Skeletal muscle cell (primary cell): ENCODE measurements around the gene GRIP2.

ENCODE experiments used
- DNase-seq: peaks from one replicate; pipeline ENCODE4 v3.0.0-alpha.2; 2010; ENCODE audit warnings: low read depth
- H3K4me3 ChIP-seq: 2 replicates; pipeline ENCODE4 v1.5.1; 2011; ENCODE audit warnings: low read depth, mild to moderate bottlenecking, control low read depth, low read length, moderate library complexity

GRIP2 gene

GRCh38 chr3:14510838-14511622, 29.1 kb downstream of the GRIP2 start:
- DNase-seq: no peak
- H3K4me3 ChIP-seq: no peak overlapping the region

GRCh38 chr3:14509796-14510100, 30.4 kb downstream of the GRIP2 start:
- DNase-seq: no peak
- H3K4me3 ChIP-seq: no peak overlapping the region

GRCh38 chr3:14508966-14509795, 31.0 kb downstream of the GRIP2 start:
- no peak overlapping the region for H3K4me3 ChIP-seq
- no peak for DNase-seq

- DNase-seq: no peak
Observed at GRCh38 chr3:14508505-14508819, 31.7 kb downstream of the GRIP2 start.

GRCh38 chr3:14507757-14508504, 32.2 kb downstream of the GRIP2 start:
- H3K4me3 ChIP-seq: no peak overlapping the region
- no peak for DNase-seq

More at GRCh38 chr3:14508505-14508819, 31.7 kb downstream of the GRIP2 start:
- no peak overlapping the region for H3K4me3 ChIP-seq

- no peak overlapping the region for H3K4me3 ChIP-seq
- no peak for DNase-seq
Observed at GRCh38 chr3:14507305-14507741, 32.8 kb downstream of the GRIP2 start.

- no peak for DNase-seq
- no peak overlapping the region for H3K4me3 ChIP-seq
Observed at GRCh38 chr3:14506626-14507304, 33.4 kb downstream of the GRIP2 start.

GRCh38 chr3:14505803-14506500, 34.2 kb downstream of the GRIP2 start:
- DNase-seq: no peak
- no peak overlapping the region for H3K4me3 ChIP-seq

GRCh38 chr3:14505001-14505802, 34.9 kb downstream of the GRIP2 start:
- no peak for DNase-seq
- no peak overlapping the region for H3K4me3 ChIP-seq

GRCh38 chr3:14503706-14504065, 36.5 kb downstream of the GRIP2 start:
- DNase-seq: no peak
- H3K4me3 ChIP-seq: no peak overlapping the region

GRCh38 chr3:14503033-14503705, 37.0 kb downstream of the GRIP2 start:
- no peak overlapping the region for H3K4me3 ChIP-seq
- DNase-seq: no peak

GRCh38 chr3:14502472-14502871, 37.7 kb downstream of the GRIP2 start:
- H3K4me3 ChIP-seq: no peak overlapping the region
- no peak for DNase-seq

GRCh38 chr3:14497321-14497720, 42.8 kb downstream of the GRIP2 start:
- no peak for DNase-seq
- no peak overlapping the region for H3K4me3 ChIP-seq

GRCh38 chr3:14496351-14496750, 43.8 kb downstream of the GRIP2 start:
- DNase-seq: no peak
- no peak overlapping the region for H3K4me3 ChIP-seq

- no peak for DNase-seq
- no peak overlapping the region for H3K4me3 ChIP-seq
Observed at GRCh38 chr3:14494973-14495300, 45.2 kb downstream of the GRIP2 start.

- no peak overlapping the region for H3K4me3 ChIP-seq
- no peak for DNase-seq
Observed at GRCh38 chr3:14494279-14494972, 45.7 kb downstream of the GRIP2 start.
